Peyer's patch (tissue), 4 donors: ENCODE data around the gene IKZF2.

Experiments used
- POLR2A ChIP-seq, 2 donors: fragments of 450-650 bp; IDR thresholded peaks; one replicate each; pipeline ENCODE4 v1.5.1; 2017; ENCODE audit warnings: antibody characterized with exemption in 2 of 2, mild to moderate bottlenecking in 2 of 2, moderate library complexity in 2 of 2
- TF ChIP-seq, protein P1 (sequence below), 6 experiments: fragments of 450-650 bp in 4 of 6; fragments of 200-600 bp in 2 of 6; sonication (generic) in 1 of 6; IDR thresholded peaks; one replicate each; pipeline ENCODE4 v1.5.1; 2017 to 2019; ENCODE audit warnings: antibody characterized with exemption in 6 of 6, mild to moderate bottlenecking in 3 of 6, moderate library complexity in 1 of 6

DNA sequence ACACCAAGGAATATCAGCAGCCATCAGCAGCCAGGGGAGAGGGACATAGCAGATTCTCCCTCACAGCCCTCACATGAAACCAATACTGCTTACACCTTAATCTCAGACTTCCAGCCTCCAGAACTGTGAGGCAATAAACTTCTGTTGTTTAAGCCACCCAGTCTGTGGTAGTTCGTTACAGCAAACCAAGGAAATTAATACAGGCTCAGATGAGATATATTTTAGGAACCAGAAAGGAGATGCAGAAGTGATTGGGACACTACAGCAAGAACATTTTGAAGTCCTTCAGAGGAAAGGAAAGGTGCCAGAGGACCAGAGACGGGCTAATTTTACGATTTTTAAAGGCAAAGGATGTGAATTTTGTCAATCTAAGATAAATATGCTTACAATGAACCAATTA is 60.6 kb downstream of the IKZF2 start:
- no peak for TF ChIP-seq POLR2A (IDR thresholded peaks at IDR 0.05)
- TF ChIP-seq, protein P1, sequence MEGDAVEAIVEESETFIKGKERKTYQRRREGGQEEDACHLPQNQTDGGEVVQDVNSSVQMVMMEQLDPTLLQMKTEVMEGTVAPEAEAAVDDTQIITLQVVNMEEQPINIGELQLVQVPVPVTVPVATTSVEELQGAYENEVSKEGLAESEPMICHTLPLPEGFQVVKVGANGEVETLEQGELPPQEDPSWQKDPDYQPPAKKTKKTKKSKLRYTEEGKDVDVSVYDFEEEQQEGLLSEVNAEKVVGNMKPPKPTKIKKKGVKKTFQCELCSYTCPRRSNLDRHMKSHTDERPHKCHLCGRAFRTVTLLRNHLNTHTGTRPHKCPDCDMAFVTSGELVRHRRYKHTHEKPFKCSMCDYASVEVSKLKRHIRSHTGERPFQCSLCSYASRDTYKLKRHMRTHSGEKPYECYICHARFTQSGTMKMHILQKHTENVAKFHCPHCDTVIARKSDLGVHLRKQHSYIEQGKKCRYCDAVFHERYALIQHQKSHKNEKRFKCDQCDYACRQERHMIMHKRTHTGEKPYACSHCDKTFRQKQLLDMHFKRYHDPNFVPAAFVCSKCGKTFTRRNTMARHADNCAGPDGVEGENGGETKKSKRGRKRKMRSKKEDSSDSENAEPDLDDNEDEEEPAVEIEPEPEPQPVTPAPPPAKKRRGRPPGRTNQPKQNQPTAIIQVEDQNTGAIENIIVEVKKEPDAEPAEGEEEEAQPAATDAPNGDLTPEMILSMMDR (IDR thresholded peaks at IDR 0.05), result no peak
